ENCODE data around the gene MCL1.
"Not testable (repeated sequence)": the region's sequence is repeated elsewhere in the genome, so short reads cannot be mapped to it uniquely, and the experiment has no call there.

Gene MCL1

GRCh38 chr1:150574260-150575071, 4.9 kb downstream of the MCL1 start:
- in situ Hi-C loops (cut with MboI; ENCODE audit: low sequenced_read_pairs), result no loop called here

GRCh38 chr1:150573648-150574071, 5.8 kb downstream of the MCL1 start:
- in situ Hi-C loops (cut with MboI; ENCODE audit: low sequenced_read_pairs), result not testable (repeated sequence)

GRCh38 chr1:150572918-150573647, 6.3 kb downstream of the MCL1 start:
- in situ Hi-C loops (cut with MboI; ENCODE audit: low sequenced_read_pairs), result no loop called here

GRCh38 chr1:150568594-150568966, 10.8 kb downstream of the MCL1 start:
- in situ Hi-C loops (cut with MboI; ENCODE audit: low sequenced_read_pairs), result loop anchor here (10.0 kb wide), 1 partner anchor 56 kb away; the partner anchor contains the start of gene ENSA

- in situ Hi-C loops (cut with MboI; ENCODE audit: low sequenced_read_pairs), result loop anchor here (10.0 kb wide), 1 partner anchor 57 kb away; the partner anchor contains the start of gene ENSA
These were observed 11.5 kb downstream of the MCL1 start for GRCh38 chr1:150567717-150568593.

GRCh38 chr1:150567341-150567716, 12.1 kb downstream of the MCL1 start:
- in situ Hi-C loops (cut with MboI; ENCODE audit: low sequenced_read_pairs), result loop anchor here (10.0 kb wide), 1 partner anchor 57 kb away; the partner anchor contains the start of gene ENSA

GRCh38 chr1:150566589-150567340, 12.6 kb downstream of the MCL1 start:
- in situ Hi-C loops (cut with MboI; ENCODE audit: low sequenced_read_pairs), result loop anchor here (10.0 kb wide), 1 partner anchor 58 kb away; the partner anchor contains the start of gene ENSA

GRCh38 chr1:150565240-150565991, 14.0 kb downstream of the MCL1 start:
- in situ Hi-C loops (cut with MboI; ENCODE audit: low sequenced_read_pairs), result loop anchor here (10.0 kb wide), 1 partner anchor 59 kb away; the partner anchor contains the start of gene ENSA

- in situ Hi-C loops (cut with MboI; ENCODE audit: low sequenced_read_pairs), result loop anchor here (10.0 kb wide), 1 partner anchor 60 kb away; the partner anchor contains the start of gene ENSA
These were observed 15.1 kb downstream of the MCL1 start for GRCh38 chr1:150564051-150564991.

- in situ Hi-C loops (cut with MboI; ENCODE audit: low sequenced_read_pairs), result loop anchor here (10.0 kb wide), 1 partner anchor 61 kb away; the partner anchor contains the start of gene ENSA
These were observed 15.9 kb downstream of the MCL1 start for GRCh38 chr1:150563340-150564038.

GRCh38 chr1:150562446-150563339, 16.7 kb downstream of the MCL1 start:
- in situ Hi-C loops (cut with MboI; ENCODE audit: low sequenced_read_pairs), result loop anchor here (10.0 kb wide), 1 partner anchor 62 kb away; the partner anchor contains the start of gene ENSA

GRCh38 chr1:150561974-150562445, 17.4 kb downstream of the MCL1 start:
- in situ Hi-C loops (cut with MboI; ENCODE audit: low sequenced_read_pairs), result loop anchor here (10.0 kb wide), 1 partner anchor 63 kb away; the partner anchor contains the start of gene ENSA

GRCh38 chr1:150561254-150561973, 18.0 kb downstream of the MCL1 start:
- in situ Hi-C loops (cut with MboI; ENCODE audit: low sequenced_read_pairs), result loop anchor here (10.0 kb wide), 1 partner anchor 63 kb away; the partner anchor contains the start of gene ENSA

GRCh38 chr1:150560576-150561253, 18.7 kb downstream of the MCL1 start:
- in situ Hi-C loops (cut with MboI; ENCODE audit: low sequenced_read_pairs), result loop anchor here (10.0 kb wide), 1 partner anchor 64 kb away; the partner anchor contains the start of gene ENSA

GRCh38 chr1:150560011-150560438, 19.4 kb downstream of the MCL1 start:
- in situ Hi-C loops (cut with MboI; ENCODE audit: low sequenced_read_pairs), result loop anchor here (10.0 kb wide), 1 partner anchor 65 kb away; the partner anchor contains the start of gene ENSA
